Fibroblast of lung (primary cell): ENCODE measurements around the gene SFMBT2.

Source experiments
- EZH2 ChIP-seq: IDR thresholded peaks from 2 replicates; pipeline ENCODE4 v1.5.1; 2012; ENCODE audit warnings: low read length, control low read depth, mild to moderate bottlenecking; ENCODE audit errors: missing control alignments
- TF ChIP-seq, protein P1 (sequence below), 2 donors: IDR thresholded peaks in 1 of 2; conservative IDR thresholded peaks in 1 of 2; 1 replicate in 1 of 2; 2 replicates in 1 of 2; pipeline ENCODE4 v1.5.1; 2011 to 2012; ENCODE audit warnings: low read length in 2 of 2, control low read depth in 1 of 2, inconsistent platforms in 1 of 2, low read depth in 1 of 2, mild to moderate bottlenecking in 1 of 2

DNA sequence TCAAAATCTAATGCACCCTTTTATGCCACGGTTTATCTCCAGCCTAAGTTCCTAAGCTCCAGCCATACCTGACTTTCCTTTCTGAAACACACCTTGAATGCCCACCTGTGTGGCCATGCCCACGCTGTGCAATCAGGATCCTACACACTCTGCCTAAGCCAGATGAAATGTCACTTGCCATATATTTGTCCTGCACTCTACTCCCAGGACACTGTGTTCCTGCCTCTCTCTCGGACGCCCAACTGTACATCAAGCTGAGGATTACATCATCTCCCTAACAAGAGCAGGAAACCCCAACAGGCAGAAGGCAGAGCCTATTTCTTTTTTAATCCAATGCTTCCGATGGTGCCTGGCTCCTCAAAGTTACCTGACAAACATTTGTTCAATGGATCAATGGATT, 214.6 kb downstream of the SFMBT2 start:
- TF ChIP-seq, protein P1, sequence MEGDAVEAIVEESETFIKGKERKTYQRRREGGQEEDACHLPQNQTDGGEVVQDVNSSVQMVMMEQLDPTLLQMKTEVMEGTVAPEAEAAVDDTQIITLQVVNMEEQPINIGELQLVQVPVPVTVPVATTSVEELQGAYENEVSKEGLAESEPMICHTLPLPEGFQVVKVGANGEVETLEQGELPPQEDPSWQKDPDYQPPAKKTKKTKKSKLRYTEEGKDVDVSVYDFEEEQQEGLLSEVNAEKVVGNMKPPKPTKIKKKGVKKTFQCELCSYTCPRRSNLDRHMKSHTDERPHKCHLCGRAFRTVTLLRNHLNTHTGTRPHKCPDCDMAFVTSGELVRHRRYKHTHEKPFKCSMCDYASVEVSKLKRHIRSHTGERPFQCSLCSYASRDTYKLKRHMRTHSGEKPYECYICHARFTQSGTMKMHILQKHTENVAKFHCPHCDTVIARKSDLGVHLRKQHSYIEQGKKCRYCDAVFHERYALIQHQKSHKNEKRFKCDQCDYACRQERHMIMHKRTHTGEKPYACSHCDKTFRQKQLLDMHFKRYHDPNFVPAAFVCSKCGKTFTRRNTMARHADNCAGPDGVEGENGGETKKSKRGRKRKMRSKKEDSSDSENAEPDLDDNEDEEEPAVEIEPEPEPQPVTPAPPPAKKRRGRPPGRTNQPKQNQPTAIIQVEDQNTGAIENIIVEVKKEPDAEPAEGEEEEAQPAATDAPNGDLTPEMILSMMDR (conservative IDR thresholded peaks at IDR 0.05 in 1 of 2, IDR thresholded peaks at IDR 0.05 in 1 of 2; ENCODE audit: low read depth in 1 of 2, low read length in 2 of 2) = no peak
- TF ChIP-seq EZH2 = no peak
